ENCODE measurements around the gene SHISA9.

- no peak for TF ChIP-seq EZH2 (IDR thresholded peaks at IDR 0.05; ENCODE audit: borderline replicate concordance)
- TF ChIP-seq CTCF (IDR thresholded peaks at IDR 0.05; ENCODE audit: poor library complexity) = no peak
Measured at GRCh38 chr16:12976936-12977335, 75.5 kb downstream of the SHISA9 start.

All from hepatocyte (in vitro differentiated cells).